Stimulated activated CD8-positive, alpha-beta memory T cell treated with anti-CD3 and anti-CD28 coated beads, Interleukin-7, amount 100 ng/mL, for 48 hours (primary cell): ENCODE results near the gene GPR15.
"Not testable (repeated sequence)": the region's sequence is repeated elsewhere in the genome, so short reads cannot be mapped to it uniquely, and the experiment has no call there.

Source experiments
- DNase-seq, 2 donors: peaks; one replicate each; pipeline ENCODE4 v3.0.0-alpha.2; 2020; ENCODE audit warnings: low read depth in 1 of 2; ENCODE audit errors: extremely low read depth in 1 of 2

GPR15 gene

DNA sequence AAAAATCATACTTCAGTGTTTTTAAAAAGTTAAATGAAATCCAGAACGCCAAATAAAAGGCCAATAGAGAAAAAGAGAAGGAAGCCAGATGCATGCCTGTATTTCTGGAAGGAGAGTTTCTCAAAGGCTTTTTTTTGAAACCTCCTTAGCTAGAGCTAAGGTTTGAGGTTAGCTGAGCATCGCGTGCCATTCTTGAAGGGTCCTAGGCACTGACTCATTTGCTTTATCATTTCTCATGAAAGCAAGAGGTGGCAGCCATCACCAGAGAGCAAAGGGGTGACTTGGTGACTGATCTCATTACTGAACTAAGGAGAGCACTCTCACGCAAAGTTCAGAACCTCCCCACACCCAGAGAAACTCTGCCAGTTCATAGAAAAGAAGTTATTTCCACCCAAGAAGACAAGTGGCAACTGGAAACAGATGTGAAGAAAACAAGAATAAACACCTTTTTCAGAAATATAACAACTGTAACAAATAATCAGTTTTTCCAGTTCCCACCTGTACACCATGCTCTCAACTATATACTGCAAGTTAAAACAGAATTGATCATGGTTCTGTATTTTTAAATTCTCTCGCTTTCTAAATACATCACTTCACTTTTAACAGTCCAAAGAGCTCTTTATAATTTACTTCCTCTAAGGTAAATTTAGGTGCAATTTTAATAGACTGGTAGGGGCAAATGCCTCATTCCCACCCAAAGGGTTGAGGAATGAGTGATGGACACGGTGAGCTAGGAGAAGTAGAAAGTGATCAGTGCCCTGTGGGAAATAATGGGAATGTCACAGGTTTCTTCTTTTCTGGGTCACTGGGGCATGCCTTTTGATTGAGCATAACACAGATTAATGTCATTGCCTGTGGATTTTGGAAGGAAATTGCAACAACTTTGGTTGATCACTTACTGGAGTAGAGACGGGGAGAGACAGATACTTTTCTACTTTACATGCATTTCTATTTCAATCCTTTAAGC is 24.7 kb downstream of the GPR15 start:
- DNase-seq, result peak; percentile 47 to 77

DNA sequence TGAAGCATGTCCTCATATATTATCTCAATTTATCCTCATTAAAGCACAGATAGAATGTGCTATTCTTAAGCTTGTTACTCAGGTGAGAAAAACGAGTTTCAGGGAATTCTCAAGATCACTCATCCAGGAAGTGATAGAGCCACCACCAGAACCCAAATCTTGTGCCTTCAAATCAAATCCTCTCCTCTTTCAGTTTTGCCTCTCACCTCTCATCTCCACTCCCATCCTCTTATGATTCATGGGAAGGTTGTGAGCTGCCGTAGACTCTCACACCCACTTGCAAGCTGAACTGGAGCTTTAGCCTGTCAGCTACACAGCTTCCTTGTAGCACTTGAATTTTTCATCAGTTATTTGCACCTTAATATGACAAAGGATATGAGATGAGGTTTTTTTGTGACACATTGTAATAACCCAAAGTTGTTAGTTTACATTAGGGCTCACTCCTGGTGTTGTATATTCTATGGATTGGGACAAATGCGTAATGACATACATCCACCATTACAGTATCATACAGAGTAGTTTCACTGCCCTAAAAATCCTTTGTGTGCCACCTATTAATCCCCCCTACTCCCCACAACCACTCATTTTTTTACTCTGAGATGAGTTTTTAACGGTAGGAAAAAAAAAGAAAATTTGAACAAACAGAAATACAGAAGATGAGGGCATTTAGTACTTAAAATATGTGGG is 25.7 kb downstream of the GPR15 start:
- peak in 1 of 2 donors; percentile 53 for DNase-seq

DNA sequence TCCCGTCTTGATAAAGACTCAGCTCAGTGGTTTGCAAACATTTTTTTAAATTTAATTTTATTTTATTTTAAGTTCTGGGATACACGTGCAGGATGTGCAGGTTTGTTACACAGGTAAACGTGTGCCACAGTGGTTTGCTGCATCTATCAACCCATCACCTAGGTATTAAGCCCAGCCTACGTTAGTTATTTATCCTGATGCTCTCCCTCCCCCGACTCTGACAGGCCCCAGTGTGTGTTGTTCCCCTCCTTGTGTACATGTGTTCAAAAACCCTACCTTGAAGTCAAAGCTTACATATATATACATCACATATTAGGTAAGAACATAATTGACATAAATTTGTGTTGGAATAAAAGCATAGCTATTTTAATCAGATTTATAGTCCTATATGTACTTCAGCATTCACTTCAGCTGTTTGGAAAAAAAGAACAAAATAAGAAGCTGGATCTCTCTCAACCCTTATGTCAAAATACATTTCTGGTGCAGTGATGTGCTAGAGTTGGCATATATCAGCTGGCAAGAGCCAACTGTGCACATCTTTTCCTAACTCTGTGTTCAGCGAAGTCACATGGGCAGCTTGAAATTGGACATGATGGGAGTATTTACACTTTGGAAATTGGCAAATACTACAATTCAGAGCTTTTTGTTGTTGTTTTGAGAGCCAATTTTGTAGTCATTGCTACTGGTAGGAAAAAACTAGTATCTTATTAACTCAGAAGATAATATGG is 26.5 kb downstream of the GPR15 start:
- DNase-seq, result no peak

DNA sequence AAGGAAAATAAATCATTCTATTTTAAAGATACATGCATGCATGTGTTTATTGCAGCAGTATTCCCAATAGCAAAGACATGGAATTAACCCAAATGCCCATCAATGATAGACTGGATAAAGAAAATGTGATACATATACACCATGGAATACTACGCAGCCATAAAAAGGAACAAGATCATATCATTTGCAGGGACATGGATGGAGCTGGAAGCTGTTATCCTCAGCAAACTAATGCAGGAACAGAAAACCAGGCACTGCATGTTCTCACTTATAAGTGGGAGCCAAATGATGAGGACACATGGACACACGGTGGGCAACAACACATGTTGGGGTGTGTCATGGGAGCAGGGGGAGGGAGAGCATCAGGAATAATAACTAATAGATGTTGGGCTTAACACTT is 28.0 kb downstream of the GPR15 start:
- DNase-seq, result not testable (repeated sequence)

DNA sequence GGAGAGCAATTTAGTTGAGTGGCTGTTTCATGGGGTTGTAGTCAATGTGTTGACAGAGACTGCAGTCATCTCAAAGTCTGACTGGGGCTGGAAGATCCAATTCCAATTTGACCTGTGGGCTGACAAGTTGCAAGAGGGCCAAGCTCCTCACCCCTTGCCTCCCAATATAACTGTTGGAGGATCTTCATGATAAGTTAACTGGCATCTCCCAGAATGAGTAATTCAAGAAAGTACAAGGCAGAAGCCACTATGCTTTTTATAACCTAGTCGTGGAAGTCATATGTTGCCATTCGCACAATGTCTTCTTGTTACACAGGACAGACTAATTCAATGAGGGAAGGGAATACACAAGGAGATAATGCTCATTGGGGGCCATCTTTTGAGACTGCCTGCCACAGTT is 29.1 kb downstream of the GPR15 start:
- no peak for DNase-seq

DNA sequence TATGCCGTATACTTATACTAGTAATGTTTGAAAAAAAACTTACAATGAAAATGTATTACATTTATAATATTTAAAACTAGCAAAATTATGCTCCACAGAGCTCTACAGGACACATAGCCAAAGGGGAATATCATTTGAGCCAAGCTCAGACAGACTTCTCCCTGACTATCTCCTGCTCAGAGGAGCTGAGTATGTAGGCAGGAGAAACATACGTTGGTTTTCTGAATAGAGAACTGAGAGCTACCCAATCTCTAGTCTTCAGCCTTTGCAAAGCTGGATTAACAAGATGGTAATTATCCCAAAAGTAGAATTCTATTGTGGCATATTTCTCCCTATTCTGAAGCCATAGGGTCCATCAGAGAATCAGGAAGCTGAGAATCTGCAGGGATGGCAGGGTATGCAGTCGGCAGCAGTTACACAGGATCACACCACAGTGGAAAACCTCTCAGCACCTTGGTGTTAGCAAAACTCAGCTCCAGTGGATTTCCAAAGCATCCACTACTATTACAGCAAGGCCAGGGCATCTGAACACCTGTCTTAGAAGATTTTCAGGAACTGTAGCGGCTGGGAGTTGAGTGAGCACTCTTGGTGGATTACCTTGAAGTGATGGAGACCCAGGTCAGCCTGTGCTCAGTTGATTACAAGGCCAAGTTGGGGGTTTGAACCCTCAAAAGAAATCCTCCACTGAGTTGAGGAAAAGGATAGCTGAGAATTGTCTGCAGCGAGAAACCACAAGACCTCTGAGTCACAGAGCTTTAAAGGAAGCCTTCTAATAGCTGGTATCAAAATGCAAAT is 30.1 kb downstream of the GPR15 start:
- DNase-seq, result no peak

DNA sequence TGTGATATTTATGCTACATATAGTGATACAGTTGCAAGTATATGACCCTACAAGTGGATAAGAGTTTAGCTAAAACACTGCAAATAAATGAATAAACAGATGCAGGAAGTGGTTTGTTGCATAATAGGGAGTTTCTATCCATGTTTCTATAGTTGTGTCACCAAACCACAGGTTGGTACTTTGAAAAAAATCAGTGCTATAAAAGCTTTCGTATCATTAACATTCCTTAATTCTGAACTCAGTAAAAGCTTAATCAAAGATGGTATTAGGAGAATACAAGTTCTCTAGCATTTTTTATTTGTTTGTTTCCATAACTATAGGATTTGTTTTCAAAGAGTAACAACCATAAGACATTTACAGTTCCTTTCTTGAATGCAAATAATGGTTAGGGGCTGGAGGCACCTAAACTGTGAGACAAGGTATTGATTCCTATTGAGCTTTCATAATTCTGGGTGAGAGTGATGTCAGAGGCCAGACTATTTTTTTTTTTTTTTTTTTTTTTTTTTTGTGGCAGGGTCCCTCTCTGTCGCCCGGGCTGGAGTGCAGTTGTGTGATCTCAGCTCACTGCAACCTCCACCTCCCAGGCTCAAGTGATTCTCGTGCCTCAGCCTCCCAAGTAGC is 32.0 kb downstream of the GPR15 start:
- no peak for DNase-seq

DNA sequence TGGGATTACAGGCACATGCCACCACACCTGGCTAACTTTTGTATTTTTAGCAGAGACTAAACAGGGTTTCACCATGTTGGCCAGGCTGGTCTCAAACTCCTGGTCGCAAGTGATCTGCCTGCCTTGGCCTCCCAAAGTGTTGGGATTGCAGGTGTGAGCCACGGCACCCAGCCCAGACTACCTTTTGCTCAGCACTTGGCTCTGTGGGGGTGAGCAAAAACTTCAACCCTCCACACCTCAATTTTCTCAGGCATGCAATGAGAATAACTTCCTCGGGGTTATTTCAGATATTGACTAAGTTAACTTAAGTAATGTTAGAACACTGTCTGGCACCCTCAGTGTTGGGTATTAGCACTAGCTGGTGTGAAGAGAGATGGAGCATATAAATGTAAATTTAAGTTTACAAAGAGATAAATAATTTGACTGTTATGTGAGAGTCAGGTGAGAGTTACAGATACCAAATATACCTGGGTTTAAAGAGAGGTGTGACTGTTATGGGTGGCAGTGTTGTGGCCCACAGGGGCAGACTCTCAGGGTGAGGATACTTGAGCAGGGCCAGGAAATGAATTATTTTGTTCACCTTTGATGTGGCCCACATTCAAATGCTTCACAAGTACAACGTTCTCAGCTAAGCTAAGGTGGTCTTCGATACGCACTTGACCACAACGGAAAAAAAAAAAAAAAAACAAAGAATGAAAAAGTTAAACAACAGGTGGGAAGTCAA is 32.7 kb downstream of the GPR15 start:
- DNase-seq, result no peak

DNA sequence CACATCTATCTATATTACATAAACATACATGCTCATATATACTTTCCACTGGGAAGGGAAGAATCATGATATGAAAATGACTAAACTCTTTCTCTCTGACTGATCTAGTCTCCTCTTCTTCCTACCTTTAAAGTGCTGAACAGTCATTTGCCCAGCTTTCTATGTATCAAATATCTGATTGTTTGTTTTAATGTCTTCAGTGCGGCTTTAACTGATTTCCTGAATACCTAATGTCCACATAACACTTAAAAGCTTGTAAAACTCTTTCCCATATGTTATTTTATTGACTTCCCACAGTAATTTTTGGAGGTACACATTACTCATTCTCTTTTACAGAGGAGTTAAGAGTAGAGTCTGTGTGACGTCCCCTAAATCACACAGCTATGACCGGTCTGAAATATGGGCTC is 33.5 kb downstream of the GPR15 start:
- DNase-seq, result no peak

DNA sequence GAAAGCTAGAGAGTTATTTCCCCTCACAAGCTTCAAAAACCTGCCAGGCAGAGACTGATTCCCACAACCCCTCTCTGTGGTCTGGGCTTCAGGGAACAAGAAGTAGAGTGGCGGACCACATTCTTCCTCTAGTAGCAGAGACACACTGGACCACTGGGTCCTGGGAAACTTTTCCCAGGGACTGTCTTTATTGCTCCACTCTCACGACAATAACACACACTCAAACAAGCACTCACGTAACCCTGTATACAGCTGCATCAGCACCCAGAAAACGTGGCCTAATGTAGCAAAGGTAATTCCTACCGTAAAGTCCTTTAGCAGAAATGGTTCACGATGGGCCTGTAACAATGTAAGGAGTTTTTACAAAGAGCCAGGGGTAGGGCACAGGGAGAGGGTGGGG is 34.1 kb downstream of the GPR15 start:
- no peak for DNase-seq

DNA sequence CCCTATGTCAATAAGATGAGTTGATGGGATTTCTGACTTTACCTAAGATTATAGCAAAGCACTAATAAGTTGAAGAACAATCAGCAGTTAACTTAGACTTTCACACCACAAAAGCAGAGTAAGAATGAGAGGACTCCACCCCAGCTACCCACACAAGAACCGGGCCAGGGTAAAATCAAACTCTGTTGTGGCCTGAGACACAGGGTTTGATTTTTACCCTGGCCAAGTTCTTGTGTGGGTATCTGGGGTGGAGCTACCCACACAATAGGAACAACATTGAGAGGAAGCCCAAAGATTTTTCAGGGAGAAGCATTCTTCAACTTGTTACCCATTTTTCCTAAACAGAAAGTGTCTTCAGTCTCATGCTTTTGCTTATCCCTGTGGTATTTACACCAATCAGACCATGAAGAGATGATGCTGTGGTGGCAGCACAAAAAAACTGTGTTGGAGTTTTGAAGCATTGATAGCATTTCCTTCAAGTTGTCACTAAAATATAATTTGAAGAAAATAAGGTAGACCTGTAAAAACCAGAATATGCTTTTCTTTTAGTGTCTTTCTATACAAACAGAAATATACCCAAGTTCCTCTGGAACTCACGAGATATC is 36.0 kb downstream of the GPR15 start:
- DNase-seq, result peak in 1 of 2 donors; percentile 8

DNA sequence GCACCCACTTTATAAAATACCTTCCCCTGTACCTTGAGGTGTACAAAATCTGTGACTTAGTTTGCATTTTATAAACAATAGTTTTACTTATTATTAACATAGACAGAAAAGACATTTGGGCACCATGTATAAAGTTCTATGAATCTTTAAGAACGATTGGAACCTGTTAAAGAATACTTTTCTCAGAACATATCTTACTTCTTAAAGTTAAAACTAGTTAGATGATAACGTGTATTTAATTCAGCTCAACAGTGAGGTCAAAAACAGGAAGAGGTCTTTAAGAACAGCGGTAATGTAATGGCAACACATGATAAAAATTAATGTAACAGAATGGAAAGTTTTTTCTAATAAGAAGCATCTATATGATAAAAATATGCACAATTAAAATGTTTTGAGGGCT is 36.6 kb downstream of the GPR15 start:
- DNase-seq, result no peak

DNA sequence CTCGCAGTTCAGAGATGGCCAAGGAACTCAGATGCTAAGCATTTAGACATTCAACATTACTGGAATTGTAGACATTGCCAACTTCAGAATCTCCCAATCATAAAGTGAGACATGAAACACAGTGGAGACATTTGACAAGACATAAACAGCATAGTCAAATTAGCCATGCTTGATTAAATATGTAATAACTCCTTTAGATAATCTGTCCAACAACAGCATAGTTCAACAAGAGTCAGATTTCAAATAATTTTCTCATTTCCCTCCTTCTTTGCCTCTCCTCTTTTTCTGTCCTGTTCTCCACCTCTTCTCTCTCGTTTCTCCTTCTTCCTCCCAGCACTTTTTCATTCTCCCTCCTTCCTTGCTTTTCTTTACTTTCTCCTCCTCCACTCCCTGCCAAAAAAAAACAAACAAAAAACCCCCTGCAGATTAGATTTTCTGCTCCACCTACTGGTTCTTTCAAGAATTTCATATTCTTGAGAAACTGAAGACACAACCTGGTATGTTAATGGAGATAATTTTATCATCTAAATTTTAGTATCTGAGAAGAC is 41.5 kb downstream of the GPR15 start:
- DNase-seq, result no peak

DNA sequence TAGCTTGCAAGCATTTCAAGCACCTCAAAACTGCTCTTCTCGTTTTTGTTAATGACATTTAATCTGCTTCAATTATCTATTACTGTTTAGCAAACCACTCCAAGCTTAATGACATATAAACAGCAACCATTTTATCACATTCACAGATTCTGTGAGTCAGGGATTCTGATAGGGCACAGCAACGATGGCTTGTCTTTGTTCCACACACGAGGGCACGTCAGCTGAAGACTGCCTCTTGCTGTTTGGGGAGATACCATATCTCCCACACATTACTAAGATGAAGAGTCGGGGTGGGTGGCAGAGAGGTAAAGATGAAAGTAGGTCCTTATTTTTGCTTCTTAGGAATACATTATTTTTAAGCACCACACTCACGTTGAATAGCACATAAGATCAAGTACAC is 42.4 kb downstream of the GPR15 start:
- peak in 1 of 2 donors; percentile 32 for DNase-seq

DNA sequence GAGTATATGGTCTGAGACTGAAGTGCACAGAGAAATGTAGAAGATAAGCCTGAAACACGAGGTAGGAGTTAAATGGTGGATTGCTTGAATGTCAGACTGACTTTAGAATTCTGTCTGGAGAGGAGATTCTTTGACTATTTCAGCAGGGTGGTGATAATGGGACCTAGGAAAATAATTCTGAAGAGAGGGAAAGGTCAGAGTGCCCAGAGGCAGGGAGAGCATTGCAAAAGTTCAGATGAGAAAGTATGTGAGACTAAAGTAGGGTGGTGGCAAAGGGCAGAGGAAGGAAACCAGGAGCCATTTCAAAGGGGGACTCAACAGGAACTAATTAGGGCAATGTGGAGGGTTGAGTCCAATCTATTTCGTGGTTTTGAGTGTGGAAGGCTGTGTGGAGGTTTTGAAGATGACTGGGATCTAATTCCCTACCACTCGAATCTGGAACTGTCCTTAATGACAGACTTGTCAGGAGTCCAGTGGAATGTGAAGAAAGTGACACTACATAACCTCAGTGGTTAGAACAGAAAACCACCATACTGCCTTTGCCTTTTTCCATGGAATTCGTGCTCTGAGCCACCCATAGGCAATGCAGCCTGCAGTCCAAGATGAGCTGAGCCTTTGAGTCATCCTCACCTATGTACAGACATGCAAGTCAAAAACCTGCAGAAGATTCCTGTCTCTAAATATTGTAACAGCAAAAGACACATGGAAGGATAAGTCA is 45.6 kb downstream of the GPR15 start:
- no peak for DNase-seq

DNA sequence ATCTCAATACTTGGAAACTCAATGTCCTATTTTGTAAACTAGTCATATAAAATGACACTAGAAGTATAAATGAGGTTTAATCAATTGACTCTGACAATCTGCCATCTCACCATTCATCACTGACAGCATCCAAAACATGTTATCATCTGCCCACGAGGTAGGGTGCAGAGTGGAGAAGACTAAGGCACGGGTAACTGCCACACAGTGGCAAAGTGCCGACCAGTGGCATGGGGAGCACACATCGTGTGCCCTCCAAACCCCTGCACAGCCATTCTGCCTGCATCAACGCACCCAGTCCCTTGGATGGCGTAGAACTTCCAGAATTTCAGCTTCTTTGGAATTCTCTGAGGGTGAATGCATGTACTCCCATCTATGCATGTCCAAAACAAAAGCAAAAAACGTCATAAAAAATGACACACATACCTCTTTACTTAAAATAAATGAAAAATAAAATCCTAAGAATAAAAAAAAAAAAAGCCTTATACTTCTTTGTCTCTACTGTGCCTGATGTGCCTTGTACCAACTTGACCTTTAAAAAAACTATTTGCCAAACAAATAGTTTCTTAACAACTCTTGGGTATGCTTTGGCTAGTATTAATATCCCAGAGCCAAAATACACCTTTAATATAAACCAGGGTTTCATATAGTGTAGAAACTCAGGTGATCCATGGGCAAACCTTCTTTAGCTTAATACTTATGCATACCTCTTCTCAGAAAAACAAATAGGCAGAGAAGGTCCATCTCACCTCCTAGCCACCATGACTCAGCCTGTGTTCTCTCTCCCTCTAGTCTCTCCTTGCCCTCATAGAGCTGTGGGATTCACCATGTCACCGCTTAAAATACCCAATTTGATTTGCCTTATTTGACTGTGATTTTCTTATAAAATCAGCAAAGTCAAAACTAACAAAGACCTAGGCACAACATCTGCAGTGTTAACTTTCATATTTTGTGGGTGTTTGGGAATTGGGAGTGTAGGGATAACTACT is 48.9 kb downstream of the GPR15 start:
- no peak for DNase-seq

DNA sequence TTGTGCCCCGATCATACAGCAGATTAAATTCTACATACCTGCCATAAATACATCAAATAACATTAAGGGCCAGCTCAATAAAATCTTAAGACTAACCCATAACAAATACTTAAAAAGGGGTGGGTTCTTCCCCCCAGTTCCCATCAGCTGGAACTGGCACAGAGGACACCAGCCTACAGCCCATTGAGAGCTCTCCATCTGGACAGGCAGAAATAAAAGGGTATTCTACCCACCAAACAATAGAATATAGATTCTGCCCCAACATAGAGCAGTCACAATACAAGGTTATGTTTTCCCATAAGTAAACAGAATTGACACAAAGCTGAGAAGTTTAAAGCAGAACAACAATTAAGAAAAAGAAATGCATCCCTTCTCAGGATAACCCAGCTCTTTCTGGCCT is 49.7 kb downstream of the GPR15 start:
- no peak for DNase-seq
